Gastrocnemius medialis (tissue), 4 donors: ENCODE results near the gene SUPT7L.

Experiments used
- POLR2A ChIP-seq, 2 donors: fragments of 450-650 bp; IDR thresholded peaks; one replicate each; pipeline ENCODE4 v1.6.1; 2017; ENCODE audit warnings: antibody characterized with exemption in 2 of 2, mild to moderate bottlenecking in 2 of 2, moderate library complexity in 2 of 2
- TF ChIP-seq, protein P1 (sequence below), 5 experiments: fragments of 450-650 bp in 3 of 5; fragments of 200-600 bp in 2 of 5; sonication (generic) in 2 of 5; IDR thresholded peaks in 4 of 5; conservative IDR thresholded peaks in 1 of 5; 1 replicate in 4 of 5; 2 replicates in 1 of 5; pipeline ENCODE4 v1.5.1; 2016 to 2019; ENCODE audit warnings: antibody characterized with exemption in 5 of 5, mild to moderate bottlenecking in 3 of 5, moderate library complexity in 3 of 5

- TF ChIP-seq POLR2A (IDR thresholded peaks at IDR 0.05), result no peak
- TF ChIP-seq, protein P1, sequence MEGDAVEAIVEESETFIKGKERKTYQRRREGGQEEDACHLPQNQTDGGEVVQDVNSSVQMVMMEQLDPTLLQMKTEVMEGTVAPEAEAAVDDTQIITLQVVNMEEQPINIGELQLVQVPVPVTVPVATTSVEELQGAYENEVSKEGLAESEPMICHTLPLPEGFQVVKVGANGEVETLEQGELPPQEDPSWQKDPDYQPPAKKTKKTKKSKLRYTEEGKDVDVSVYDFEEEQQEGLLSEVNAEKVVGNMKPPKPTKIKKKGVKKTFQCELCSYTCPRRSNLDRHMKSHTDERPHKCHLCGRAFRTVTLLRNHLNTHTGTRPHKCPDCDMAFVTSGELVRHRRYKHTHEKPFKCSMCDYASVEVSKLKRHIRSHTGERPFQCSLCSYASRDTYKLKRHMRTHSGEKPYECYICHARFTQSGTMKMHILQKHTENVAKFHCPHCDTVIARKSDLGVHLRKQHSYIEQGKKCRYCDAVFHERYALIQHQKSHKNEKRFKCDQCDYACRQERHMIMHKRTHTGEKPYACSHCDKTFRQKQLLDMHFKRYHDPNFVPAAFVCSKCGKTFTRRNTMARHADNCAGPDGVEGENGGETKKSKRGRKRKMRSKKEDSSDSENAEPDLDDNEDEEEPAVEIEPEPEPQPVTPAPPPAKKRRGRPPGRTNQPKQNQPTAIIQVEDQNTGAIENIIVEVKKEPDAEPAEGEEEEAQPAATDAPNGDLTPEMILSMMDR (IDR thresholded peaks at IDR 0.05 in 4 of 5, conservative IDR thresholded peaks at IDR 0.05 in 1 of 5), result no peak
These were observed 23.8 kb upstream of the SUPT7L start for GRCh38 chr2:27687232-27687631.
